ENCODE measurements around the gene POLE.

The POLE gene

GRCh38 chr12:132675757-132676432 lies 11.2 kb downstream of the POLE start:
- DNase-seq = no peak

- DNase-seq = no peak
Measured at GRCh38 chr12:132674561-132674960, 12.6 kb downstream of the POLE start.

GRCh38 chr12:132673288-132674179 lies 13.6 kb downstream of the POLE start:
- DNase-seq = no peak

- no peak for DNase-seq
Measured at GRCh38 chr12:132672678-132673077, 14.5 kb downstream of the POLE start.

- no peak for DNase-seq
Measured at GRCh38 chr12:132672116-132672515, 15.0 kb downstream of the POLE start.

- no peak for DNase-seq
Measured at GRCh38 chr12:132669166-132669879, 17.8 kb downstream of the POLE start.

GRCh38 chr12:132668191-132669088 lies 18.7 kb downstream of the POLE start:
- DNase-seq = no peak

- no peak for DNase-seq
Measured at GRCh38 chr12:132665794-132666193, 21.3 kb downstream of the POLE start.

GRCh38 chr12:132665149-132665491 lies 22.0 kb downstream of the POLE start:
- DNase-seq = no peak

- no peak for DNase-seq
Measured at GRCh38 chr12:132664206-132665148, 22.7 kb downstream of the POLE start.

- no peak for DNase-seq
Measured at GRCh38 chr12:132662901-132663755, 24.0 kb downstream of the POLE start.

- no peak for DNase-seq
Measured at GRCh38 chr12:132661972-132662371, 25.2 kb downstream of the POLE start.

- DNase-seq = no peak
Measured at GRCh38 chr12:132660996-132661395, 26.1 kb downstream of the POLE start.

GRCh38 chr12:132660052-132660451 lies 27.1 kb downstream of the POLE start:
- DNase-seq = no peak

GRCh38 chr12:132659146-132659545 lies 28.0 kb downstream of the POLE start:
- no peak for DNase-seq

GRCh38 chr12:132658149-132658894 lies 28.8 kb downstream of the POLE start:
- no peak for DNase-seq

GRCh38 chr12:132657004-132657727 lies 30.0 kb downstream of the POLE start:
- no peak for DNase-seq

- no peak for DNase-seq
Measured at GRCh38 chr12:132653567-132654290, 33.4 kb downstream of the POLE start.

Data from NCI-H226 (cell line).